HAP-1 (cell line): ENCODE measurements around the gene GULP1.
A peak's percentile ranks its signal among the peaks of the same experiment; 100 is the strongest.

Experiments
- DNase-seq, 2 experiments: peaks; one replicate each; pipeline ENCODE4 v3.0.0-alpha.2; 2016 to 2020; ENCODE audit warnings: low spot score in 2 of 2
- H3K27me3 ChIP-seq: fragments of 250-450 bp; sonication (Bioruptor Pico); 2 replicates; pipeline ENCODE4 v1.5.1; 2020; ENCODE audit warnings: low read depth, mild to moderate bottlenecking, moderate library complexity
- H3K36me3 ChIP-seq: fragments of 250-450 bp; sonication (Bioruptor Pico); replicated peaks from 2 replicates; pipeline ENCODE4 v1.5.1; 2020; ENCODE audit warnings: mild to moderate bottlenecking
- H3K4me1 ChIP-seq: fragments of 250-450 bp; sonication (Bioruptor Pico); 2 replicates; pipeline ENCODE4 v1.5.1; 2020; ENCODE audit warnings: mild to moderate bottlenecking
- H3K4me3 ChIP-seq: fragments of 250-450 bp; sonication (Bioruptor Pico); 2 replicates; pipeline ENCODE4 v1.5.1; 2020; ENCODE audit warnings: mild to moderate bottlenecking, moderate library complexity
- H3K9me3 ChIP-seq: fragments of 250-450 bp; sonication (Bioruptor Pico); 2 replicates; pipeline ENCODE4 v1.5.1; 2020; ENCODE audit warnings: mild to moderate bottlenecking, moderate library complexity
- in situ Hi-C: fragments of 300-500 bp; cut with MboI; formaldehyde crosslinking; loops from 3 replicates; pipeline ENCODE4 v1.14.3; 2020; ENCODE audit warnings: low sequenced_read_pairs, inconsistent platforms, mixed read lengths

Gene GULP1

DNA sequence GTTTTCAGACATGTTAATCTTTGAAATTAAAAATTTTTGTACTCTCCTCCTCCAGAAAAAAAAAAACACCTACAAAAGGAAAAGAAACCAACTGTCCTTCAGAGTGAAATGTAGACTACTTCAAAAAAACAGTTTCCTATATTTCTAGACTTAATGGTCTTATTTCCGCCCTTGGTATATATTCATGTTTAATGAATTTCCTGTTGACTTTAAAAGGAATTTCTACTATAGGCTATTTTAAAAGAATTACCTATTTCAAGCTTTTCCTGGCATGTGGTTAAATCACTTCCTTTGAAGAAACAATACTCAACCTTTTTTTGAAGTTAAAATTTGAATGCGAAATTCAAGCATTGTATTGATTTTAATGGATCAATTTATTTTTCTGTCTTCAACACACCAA, 29.2 kb downstream of the GULP1 start:
- peaks cover 68% of the 10 kb centered on the region for H3K4me1 ChIP-seq
- DNase-seq: no peak
- in situ Hi-C loops: no loop called here
- no peaks in the 10 kb centered on the region for H3K36me3 ChIP-seq
- H3K27me3 ChIP-seq: no peaks in the 10 kb centered on the region
- H3K9me3 ChIP-seq: no peaks in the 10 kb centered on the region
- no peak overlapping the region for H3K4me3 ChIP-seq

DNA sequence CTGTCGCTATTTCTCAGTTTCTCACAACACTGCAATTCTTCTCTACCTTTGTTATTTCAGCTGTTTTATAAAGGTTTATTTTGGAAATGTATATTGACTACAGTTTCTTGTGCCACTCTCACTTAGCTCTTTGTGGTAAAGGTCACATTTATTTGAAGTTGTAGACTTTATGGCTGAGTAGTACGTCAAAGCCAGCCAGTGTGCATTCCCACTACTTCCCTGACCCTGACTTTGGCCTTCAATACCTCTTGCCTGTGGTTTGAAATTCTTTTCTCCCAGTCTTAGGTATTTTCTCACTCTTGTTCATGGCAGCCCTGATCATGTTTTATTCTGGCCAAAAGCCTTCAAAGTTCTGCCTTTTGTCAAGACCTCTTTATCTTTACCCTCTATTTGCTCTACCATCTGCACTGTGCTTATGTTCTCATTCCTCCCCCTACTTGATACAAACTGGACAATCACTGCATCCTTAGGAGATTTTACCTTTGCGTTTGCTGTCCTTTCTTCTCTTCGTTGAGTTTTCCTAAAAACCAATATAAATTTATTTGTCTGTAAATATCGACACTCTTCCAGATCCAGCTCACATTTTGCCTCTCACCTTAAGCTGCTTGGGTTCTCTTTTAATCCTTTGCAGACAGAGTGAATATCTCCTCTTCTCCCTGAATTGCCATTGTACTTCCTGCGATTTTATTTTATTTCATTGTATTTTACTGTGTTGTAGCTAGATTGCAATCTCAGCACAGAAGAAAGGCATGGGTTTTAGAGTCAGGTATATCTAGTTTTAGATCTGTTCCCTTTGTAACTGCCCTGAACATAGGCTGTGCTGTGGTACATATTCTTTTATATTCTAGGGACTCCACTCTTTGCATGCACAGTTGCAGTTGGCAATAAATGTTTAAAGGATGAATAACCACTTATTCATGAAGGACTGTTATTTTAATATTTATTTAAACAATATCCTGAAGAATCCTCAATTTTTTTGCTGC, 31.2 kb downstream of the GULP1 start:
- H3K27me3 ChIP-seq: no peaks in the 10 kb centered on the region
- in situ Hi-C loops: no loop called here
- no peaks in the 10 kb centered on the region for H3K36me3 ChIP-seq
- peaks cover 57% of the 10 kb centered on the region for H3K4me1 ChIP-seq
- DNase-seq: peak; percentile 20 to 83
- H3K9me3 ChIP-seq: no peaks in the 10 kb centered on the region
- H3K4me3 ChIP-seq: no peak overlapping the region

- in situ Hi-C loops: no loop called here
- H3K4me3 ChIP-seq: no peak overlapping the region
- H3K36me3 ChIP-seq: no peaks in the 10 kb centered on the region
- no peaks in the 10 kb centered on the region for H3K27me3 ChIP-seq
- no peak for DNase-seq
- no peaks in the 10 kb centered on the region for H3K9me3 ChIP-seq
- H3K4me1 ChIP-seq: peaks cover 45% of the 10 kb centered on the region
Measured at GRCh38 chr2:188324067-188324466, 32.4 kb downstream of the GULP1 start.

GRCh38 chr2:188326290-188326668, 34.6 kb downstream of the GULP1 start:
- Histone ChIP-seq H3K4me3 (no peak overlapping the region), H3K27me3 (no peaks in the 10 kb centered on the region), H3K9me3 (no peaks in the 10 kb centered on the region), H3K4me1 (peaks cover 49% of the 10 kb centered on the region), H3K36me3 (no peaks in the 10 kb centered on the region)
- DNase-seq: no peak
- in situ Hi-C loops: no loop called here

- Histone ChIP-seq H3K9me3 (no peaks in the 10 kb centered on the region), H3K36me3 (no peaks in the 10 kb centered on the region), H3K4me1 (peaks cover 46% of the 10 kb centered on the region), H3K4me3 (no peak overlapping the region), H3K27me3 (no peaks in the 10 kb centered on the region)
- no peak for DNase-seq
- in situ Hi-C loops: no loop called here
Measured at GRCh38 chr2:188326669-188327301, 35.1 kb downstream of the GULP1 start.

GRCh38 chr2:188327518-188328213, 36.0 kb downstream of the GULP1 start:
- Histone ChIP-seq H3K4me1 (peaks cover 40% of the 10 kb centered on the region), H3K4me3 (no peak overlapping the region), H3K27me3 (no peaks in the 10 kb centered on the region), H3K36me3 (no peaks in the 10 kb centered on the region), H3K9me3 (no peaks in the 10 kb centered on the region)
- DNase-seq: no peak
- in situ Hi-C loops: no loop called here

GRCh38 chr2:188328419-188328818, 36.7 kb downstream of the GULP1 start:
- in situ Hi-C loops: no loop called here
- Histone ChIP-seq H3K4me1 (peaks cover 40% of the 10 kb centered on the region), H3K4me3 (no peak overlapping the region), H3K27me3 (no peaks in the 10 kb centered on the region), H3K36me3 (no peaks in the 10 kb centered on the region), H3K9me3 (no peaks in the 10 kb centered on the region)
- no peak for DNase-seq

DNA sequence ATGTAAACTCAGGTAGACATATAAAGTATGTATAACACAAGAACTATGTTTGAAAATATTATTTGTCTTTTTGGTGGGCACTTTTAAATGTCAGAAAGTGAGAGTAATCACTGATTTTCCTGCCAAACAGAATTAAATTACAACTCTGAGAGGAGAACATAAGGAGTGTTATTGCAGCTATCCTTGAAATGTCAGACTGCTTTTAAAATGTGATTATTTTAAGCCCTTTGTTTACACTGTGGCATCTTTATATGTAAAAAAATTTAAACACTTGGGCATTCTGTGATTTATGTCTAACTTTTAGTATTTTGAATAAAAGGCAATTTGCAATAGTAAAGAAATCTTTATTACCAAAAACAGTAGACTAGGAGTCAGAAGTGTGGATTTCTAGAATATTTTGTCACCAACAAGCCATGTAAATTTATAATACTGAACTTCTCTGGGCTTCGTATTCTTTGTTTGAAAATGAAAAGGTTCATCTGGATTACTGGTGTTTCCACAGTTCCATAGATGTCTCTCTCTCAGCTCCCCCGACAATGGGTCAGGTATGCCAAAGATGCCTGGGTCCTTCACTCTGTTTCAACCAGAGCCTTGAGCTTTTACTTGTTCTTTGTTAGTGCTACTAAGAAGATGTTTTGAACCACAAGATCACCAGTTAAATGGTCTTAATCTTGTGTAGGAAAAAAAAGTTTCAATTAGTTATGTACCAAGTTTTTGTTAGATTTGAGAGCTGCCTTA, 38.8 kb downstream of the GULP1 start:
- peaks cover 52% of the 10 kb centered on the region for H3K4me1 ChIP-seq
- H3K9me3 ChIP-seq: no peaks in the 10 kb centered on the region
- in situ Hi-C loops: no loop called here
- no peak overlapping the region for H3K4me3 ChIP-seq
- no peaks in the 10 kb centered on the region for H3K27me3 ChIP-seq
- DNase-seq: peak in 1 of 2 experiments; percentile 31
- no peaks in the 10 kb centered on the region for H3K36me3 ChIP-seq

DNA sequence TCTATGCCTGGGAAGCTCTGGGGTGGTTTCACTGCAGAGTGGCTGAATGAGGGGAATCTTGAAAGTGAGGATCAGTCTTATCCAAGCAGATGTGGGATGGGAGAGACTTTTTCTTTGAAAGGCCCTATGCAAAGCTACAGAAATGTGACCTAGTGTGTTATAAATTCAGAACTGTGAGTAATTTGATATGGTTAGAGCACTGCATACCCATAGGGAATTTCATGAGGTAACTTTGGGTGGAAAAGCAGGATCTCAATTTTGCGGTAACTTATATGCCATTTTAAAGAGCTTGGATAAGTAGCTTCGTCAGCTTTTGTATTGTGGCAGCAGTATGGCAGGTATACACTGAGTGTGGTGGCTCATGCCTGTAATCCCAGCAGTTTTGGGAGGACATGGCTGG, 40.9 kb downstream of the GULP1 start:
- Histone ChIP-seq H3K4me1 (peaks cover 51% of the 10 kb centered on the region), H3K27me3 (no peaks in the 10 kb centered on the region)
- no peak for DNase-seq

DNA sequence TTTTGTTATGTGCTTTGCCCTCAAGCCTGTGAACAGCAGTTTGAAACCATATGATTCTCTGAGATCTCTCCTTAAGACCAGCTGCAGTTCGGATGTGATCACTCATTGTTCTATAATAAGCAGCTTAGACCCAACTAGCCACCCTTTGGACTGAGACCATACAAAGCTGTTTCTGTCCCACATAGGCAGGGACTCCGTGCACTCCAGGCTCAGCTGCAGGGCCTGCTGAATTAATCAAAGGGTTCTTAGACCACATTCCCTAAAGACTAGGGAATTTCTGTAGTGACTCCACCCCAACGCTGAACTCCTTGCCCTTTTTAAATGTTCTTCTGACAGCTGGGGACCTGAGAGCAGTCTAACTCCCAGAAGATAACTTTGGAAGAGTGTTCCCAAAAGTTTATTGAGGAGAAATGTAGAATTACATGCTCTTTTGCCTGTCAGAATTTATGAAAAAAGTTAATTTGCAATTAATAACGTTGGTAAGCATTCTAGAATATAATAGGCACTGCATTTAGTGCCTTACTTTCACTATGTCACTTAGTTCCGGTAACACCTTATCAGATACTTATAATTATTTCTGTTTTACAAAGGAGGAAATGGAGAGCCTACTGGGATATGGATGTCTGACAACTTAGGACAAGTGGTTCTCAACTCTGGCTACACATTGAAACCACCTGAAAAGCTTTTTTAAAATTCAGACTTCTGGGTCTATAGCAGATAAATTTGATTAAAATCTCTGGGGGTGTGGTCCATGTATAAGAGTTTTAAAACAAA, 42.3 kb downstream of the GULP1 start:
- no peaks in the 10 kb centered on the region for H3K36me3 ChIP-seq
- H3K27me3 ChIP-seq: no peaks in the 10 kb centered on the region
- peaks cover 54% of the 10 kb centered on the region for H3K4me1 ChIP-seq
- in situ Hi-C loops: no loop called here
- H3K4me3 ChIP-seq: no peak overlapping the region
- H3K9me3 ChIP-seq: no peaks in the 10 kb centered on the region
- DNase-seq: peak; percentile 72 to 80

More for the DNA sequence above, 40.9 kb downstream of the GULP1 start:
- Histone ChIP-seq H3K36me3 (no peaks in the 10 kb centered on the region), H3K9me3 (no peaks in the 10 kb centered on the region), H3K4me3 (no peak overlapping the region)
- in situ Hi-C loops: no loop called here

DNA sequence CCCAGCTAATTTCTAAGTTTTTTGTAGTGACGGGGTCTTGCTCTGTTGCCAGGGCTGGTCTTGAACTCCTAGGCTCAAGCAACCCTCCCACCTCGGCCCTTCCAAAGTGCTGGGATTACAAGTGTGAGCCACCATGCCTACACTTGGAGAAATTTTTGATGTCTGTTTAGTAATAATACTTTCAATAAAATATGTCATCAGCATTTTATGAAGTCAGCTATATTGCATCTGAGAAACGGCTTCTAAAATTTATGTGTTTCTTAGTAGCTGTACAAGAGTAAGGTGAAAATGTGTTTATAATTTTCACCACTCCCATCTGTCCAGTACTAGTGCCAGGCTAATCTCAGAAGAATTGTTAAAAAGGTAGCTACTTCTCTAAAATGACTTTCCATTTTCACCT, 46.8 kb downstream of the GULP1 start:
- DNase-seq: no peak
- Histone ChIP-seq H3K4me3 (no peak overlapping the region), H3K9me3 (no peaks in the 10 kb centered on the region), H3K27me3 (no peaks in the 10 kb centered on the region), H3K36me3 (no peaks in the 10 kb centered on the region), H3K4me1 (peaks cover 34% of the 10 kb centered on the region)
- in situ Hi-C loops: no loop called here

DNA sequence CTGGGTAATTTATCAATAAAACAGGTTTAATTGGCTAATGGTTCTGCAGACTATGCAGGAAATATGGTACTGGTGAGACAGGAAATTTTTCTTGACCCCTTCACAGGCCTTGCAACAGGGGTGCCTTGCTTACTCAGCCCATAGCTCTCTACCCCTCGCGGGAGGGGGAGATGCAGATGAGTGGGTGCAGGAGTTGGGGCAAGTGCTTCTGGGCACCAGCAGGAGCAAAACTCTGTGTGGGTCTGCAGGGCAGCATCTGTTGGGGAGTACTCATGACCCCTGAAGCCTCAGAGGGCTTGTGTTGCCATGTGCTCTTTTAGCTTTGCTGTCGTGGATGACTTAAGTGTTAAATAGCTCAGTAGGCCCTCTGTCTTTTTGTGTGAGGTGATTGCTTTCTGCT, 48.6 kb downstream of the GULP1 start:
- DNase-seq: no peak

GRCh38 chr2:188345020-188345419, 53.3 kb downstream of the GULP1 start:
- no peaks in the 10 kb centered on the region for H3K27me3 ChIP-seq
- in situ Hi-C loops: no loop called here
- peaks cover 7% of the 10 kb centered on the region; the same call in 1 of the 2 replicates for H3K4me1 ChIP-seq
- H3K4me3 ChIP-seq: no peak overlapping the region
- H3K36me3 ChIP-seq: no peaks in the 10 kb centered on the region
- no peak for DNase-seq
- H3K9me3 ChIP-seq: no peaks in the 10 kb centered on the region

More for the DNA sequence above, 48.6 kb downstream of the GULP1 start:
- H3K36me3 ChIP-seq: no peaks in the 10 kb centered on the region
- in situ Hi-C loops: no loop called here
- H3K4me3 ChIP-seq: no peak overlapping the region
- no peaks in the 10 kb centered on the region for H3K27me3 ChIP-seq
- peaks cover 16% of the 10 kb centered on the region for H3K4me1 ChIP-seq
- no peaks in the 10 kb centered on the region for H3K9me3 ChIP-seq
